Keratinocyte (primary cell): Measurements from ENCODE around the gene ANKRD6.

ENCODE experiments used
- EZH2 ChIP-seq: IDR thresholded peaks from one replicate; pipeline ENCODE4 v1.6.1; 2012; ENCODE audit warnings: inconsistent platforms, mild to moderate bottlenecking, low read length, moderate library complexity
- TF ChIP-seq, protein P1 (sequence below), 3 experiments: IDR thresholded peaks in 1 of 3; conservative IDR thresholded peaks in 1 of 3; optimal IDR thresholded peaks in 1 of 3; 2 replicates in 2 of 3; 3 replicates in 1 of 3; pipeline versions ENCODE3 to v1.5.1; 2011; ENCODE audit warnings: low read length in 3 of 3, mild to moderate bottlenecking in 3 of 3, moderate library complexity in 2 of 3, control low read depth in 1 of 3, inconsistent platforms in 1 of 3; ENCODE audit not compliant: insufficient read depth in 2 of 3; ENCODE audit errors: extremely low read depth in 1 of 3

DNA sequence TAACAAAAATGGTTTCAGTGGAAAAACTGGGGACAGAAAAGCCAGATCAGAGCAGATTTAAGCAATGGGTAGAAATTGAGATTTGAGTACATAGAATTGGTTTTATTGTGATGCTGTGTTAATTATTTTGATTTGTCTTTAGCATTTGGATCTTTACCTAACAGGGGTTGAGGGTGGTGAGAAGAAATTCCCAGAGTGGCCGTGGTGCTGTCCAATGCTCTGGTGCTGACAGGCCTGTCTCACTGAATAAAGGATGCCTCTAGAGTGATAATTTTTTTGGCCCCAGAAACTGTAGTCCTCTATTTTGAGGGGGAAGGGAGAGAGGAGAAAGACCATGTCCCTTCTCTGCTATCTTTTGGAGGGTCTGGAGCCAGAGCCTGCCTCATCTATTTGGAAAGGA lies 126.5 kb downstream of the ANKRD6 start:
- TF ChIP-seq, protein P1, sequence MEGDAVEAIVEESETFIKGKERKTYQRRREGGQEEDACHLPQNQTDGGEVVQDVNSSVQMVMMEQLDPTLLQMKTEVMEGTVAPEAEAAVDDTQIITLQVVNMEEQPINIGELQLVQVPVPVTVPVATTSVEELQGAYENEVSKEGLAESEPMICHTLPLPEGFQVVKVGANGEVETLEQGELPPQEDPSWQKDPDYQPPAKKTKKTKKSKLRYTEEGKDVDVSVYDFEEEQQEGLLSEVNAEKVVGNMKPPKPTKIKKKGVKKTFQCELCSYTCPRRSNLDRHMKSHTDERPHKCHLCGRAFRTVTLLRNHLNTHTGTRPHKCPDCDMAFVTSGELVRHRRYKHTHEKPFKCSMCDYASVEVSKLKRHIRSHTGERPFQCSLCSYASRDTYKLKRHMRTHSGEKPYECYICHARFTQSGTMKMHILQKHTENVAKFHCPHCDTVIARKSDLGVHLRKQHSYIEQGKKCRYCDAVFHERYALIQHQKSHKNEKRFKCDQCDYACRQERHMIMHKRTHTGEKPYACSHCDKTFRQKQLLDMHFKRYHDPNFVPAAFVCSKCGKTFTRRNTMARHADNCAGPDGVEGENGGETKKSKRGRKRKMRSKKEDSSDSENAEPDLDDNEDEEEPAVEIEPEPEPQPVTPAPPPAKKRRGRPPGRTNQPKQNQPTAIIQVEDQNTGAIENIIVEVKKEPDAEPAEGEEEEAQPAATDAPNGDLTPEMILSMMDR (optimal IDR thresholded peaks at IDR 0.05 in 1 of 3, IDR thresholded peaks at IDR 0.05 in 1 of 3, conservative IDR thresholded peaks at IDR 0.05 in 1 of 3; ENCODE audit: extremely low read depth in 1 of 3, insufficient read depth in 2 of 3, low read length in 3 of 3), result no peak
- TF ChIP-seq EZH2, result no peak
